ENCODE results near the gene GPR153.

The GPR153 gene

GRCh38 chr1:6268415-6268814 is 7.5 kb upstream of the GPR153 start:
- no peak for DNase-seq

- no peak for DNase-seq
Observed at GRCh38 chr1:6267686-6268322, 6.9 kb upstream of the GPR153 start.

GRCh38 chr1:6266641-6267040 is 5.7 kb upstream of the GPR153 start:
- DNase-seq: no peak

- DNase-seq: no peak
Observed at GRCh38 chr1:6265151-6265550, 4.3 kb upstream of the GPR153 start.

GRCh38 chr1:6263716-6264115 is 2.8 kb upstream of the GPR153 start:
- DNase-seq: no peak

- no peak for DNase-seq
Observed at GRCh38 chr1:6262555-6263420, 1.9 kb upstream of the GPR153 start.

GRCh38 chr1:6261615-6261995 is 707 bp upstream of the GPR153 start:
- DNase-seq: no peak

- DNase-seq: peak in 1 of 2 experiments; percentile 8
Observed at GRCh38 chr1:6260433-6260934, 414 bp downstream of the GPR153 start.

- DNase-seq: peak; percentile 47 to 57
Observed at GRCh38 chr1:6259491-6260362, 1.2 kb downstream of the GPR153 start.

GRCh38 chr1:6258675-6259074 is 2.2 kb downstream of the GPR153 start:
- no peak for DNase-seq

- no peak for DNase-seq
Observed at GRCh38 chr1:6257541-6258069, 3.3 kb downstream of the GPR153 start.

GRCh38 chr1:6256645-6257044 is 4.3 kb downstream of the GPR153 start:
- no peak for DNase-seq

GRCh38 chr1:6254691-6255090 is 6.2 kb downstream of the GPR153 start:
- DNase-seq: no peak

GRCh38 chr1:6253380-6253779 is 7.5 kb downstream of the GPR153 start:
- no peak for DNase-seq

- DNase-seq: no peak
Observed at GRCh38 chr1:6252374-6252710, 8.6 kb downstream of the GPR153 start.

- DNase-seq: no peak
Observed at GRCh38 chr1:6251681-6252373, 9.1 kb downstream of the GPR153 start.

- DNase-seq: no peak
Observed at GRCh38 chr1:6251233-6251632, 9.7 kb downstream of the GPR153 start.

- DNase-seq: no peak
Observed at GRCh38 chr1:6249739-6250689, 10.9 kb downstream of the GPR153 start.

- no peak for DNase-seq
Observed at GRCh38 chr1:6248932-6249738, 11.8 kb downstream of the GPR153 start.

GRCh38 chr1:6248161-6248776 is 12.6 kb downstream of the GPR153 start:
- DNase-seq: no peak
